Endothelial cell of umbilical vein (primary cell): Measurements from ENCODE around the gene MTG2. TPM values are rescaled to one million over a fixed set of nuclear protein-coding genes. Genes with fewer than 3 reads are reported as not detected.

Source experiments
- BruUV-seq: library from RNA; stranded (reverse); fragments of 400-500 nt; replicated peaks from 2 replicates; lab custom pipeline; 2021; lab: Mats Ljungman, UMichigan
- CTCF ChIA-PET: fragments of 300-600, 350-600 bp; sonication (Branson Sonifier 250); formaldehyde crosslinking; loops from one replicate; lab custom pipeline; 2021; ENCODE audit warnings: antibody characterized with exemption, inconsistent platforms; lab: Charles Lee
- POLR2A ChIA-PET: fragments of 300-600, 350-600 bp; sonication (Branson Sonifier 250); formaldehyde crosslinking; loops from one replicate; lab custom pipeline; 2021; ENCODE audit warnings: antibody characterized with exemption, inconsistent platforms; lab: Charles Lee
- DNase-seq: peaks from one replicate; pipeline ENCODE4 v3.0.0-alpha.2; 2011; ENCODE audit warnings: low read depth, low spot score
- FAIRE-seq: peaks from 2 replicates; lab custom pipeline; 2011; peaks lifted over from hg19 to GRCh38; lab: Jason Lieb, UNC
- H2AFZ ChIP-seq: 2 replicates; pipeline ENCODE4 v1.6.0; 2012; ENCODE audit warnings: low read depth, low read length, control low read depth, inconsistent platforms
- H3K27ac ChIP-seq: 2 replicates; pipeline ENCODE4 v1.5.1; 2011; ENCODE audit warnings: low read depth, mild to moderate bottlenecking, control low read depth, low read length, moderate library complexity; ENCODE audit not compliant: insufficient read depth
- H3K27me3 ChIP-seq, 2 experiments: 2 replicates each; pipeline versions ENCODE4 v1.6.0 to v1.6.1; 2011; ENCODE audit warnings: low read length in 2 of 2, mixed read lengths in 1 of 2; ENCODE audit not compliant: control insufficient read depth in 2 of 2, insufficient read depth in 2 of 2
- H3K36me3 ChIP-seq, 2 experiments: 2 replicates in 1 of 2; 3 replicates in 1 of 2; pipeline ENCODE4 v1.5.1; 2011; ENCODE audit warnings: low read length in 2 of 2, mild to moderate bottlenecking in 1 of 2, moderate library complexity in 1 of 2; ENCODE audit not compliant: control insufficient read depth in 2 of 2, insufficient read depth in 2 of 2; ENCODE audit errors: extremely low read depth in 1 of 2
- H3K4me1 ChIP-seq: 3 replicates; pipeline ENCODE4 v1.5.1; 2011; ENCODE audit warnings: mild to moderate bottlenecking, low read length; ENCODE audit not compliant: control insufficient read depth, insufficient read depth; ENCODE audit errors: extremely low read depth
- H3K4me2 ChIP-seq: 2 replicates; pipeline ENCODE4 v1.6.1; 2011; ENCODE audit warnings: low read length, control low read depth, mixed read lengths; ENCODE audit not compliant: insufficient read depth
- H3K4me3 ChIP-seq, 3 experiments: fragments of 200-600 bp in 1 of 3; sonication (generic), shearing (Covaris generic) in 1 of 3; replicated peaks in 1 of 3; 2 replicates each; pipeline ENCODE4 v1.5.1; 2011 to 2016; ENCODE audit warnings: control low read depth in 3 of 3, low read length in 3 of 3, mild to moderate bottlenecking in 2 of 3, inconsistent platforms in 1 of 3, low read depth in 1 of 3, moderate library complexity in 1 of 3; ENCODE audit not compliant: insufficient read depth in 1 of 3
- H3K79me2 ChIP-seq: 2 replicates; pipeline ENCODE4 v1.6.0; 2012; ENCODE audit warnings: low read length, inconsistent platforms; ENCODE audit not compliant: control insufficient read depth, insufficient read depth
- H3K9ac ChIP-seq: replicated peaks from 2 replicates; pipeline ENCODE3; 2011; ENCODE audit warnings: low read length, control low read depth; ENCODE audit not compliant: insufficient read depth; ENCODE audit errors: extremely low read depth
- H3K9me1 ChIP-seq: replicated peaks from 3 replicates; pipeline ENCODE4 v1.6.0; 2011; ENCODE audit warnings: mild to moderate bottlenecking, low read length; ENCODE audit not compliant: control insufficient read depth, insufficient read depth; ENCODE audit errors: extremely low read depth
- H3K9me3 ChIP-seq: replicated peaks from 2 replicates; pipeline ENCODE4 v1.5.1; 2012; ENCODE audit warnings: low read length, inconsistent platforms; ENCODE audit not compliant: control insufficient read depth, insufficient read depth
- H4K20me1 ChIP-seq: replicated peaks from 2 replicates; pipeline ENCODE3; 2011; ENCODE audit warnings: mild to moderate bottlenecking, low read length; ENCODE audit not compliant: control insufficient read depth, insufficient read depth; ENCODE audit errors: extremely low read depth
- EZH2 ChIP-seq: IDR thresholded peaks from 2 replicates; pipeline ENCODE4 v1.6.1; 2012; ENCODE audit warnings: borderline replicate concordance, low read depth, mild to moderate bottlenecking, moderate library complexity, low read length, inconsistent platforms; ENCODE audit not compliant: severe bottlenecking
- FOS ChIP-seq: IDR thresholded peaks from 2 replicates; pipeline ENCODE4 v1.6.1; 2011; ENCODE audit warnings: mild to moderate bottlenecking, low read length, moderate library complexity, borderline replicate concordance; ENCODE audit not compliant: insufficient read depth
- GATA2 ChIP-seq: IDR thresholded peaks from 2 replicates; pipeline ENCODE4 v1.7.0; 2011; ENCODE audit warnings: low read depth, mild to moderate bottlenecking, moderate library complexity, mixed read lengths, low read length; ENCODE audit not compliant: insufficient read length, insufficient read depth
- JUN ChIP-seq: IDR thresholded peaks from 2 replicates; pipeline ENCODE4 v1.6.1; 2011; ENCODE audit warnings: borderline replicate concordance, low read depth; ENCODE audit not compliant: insufficient read length, insufficient read depth
- MYC ChIP-seq: IDR thresholded peaks from one replicate; pipeline ENCODE4 v1.6.1; 2011; ENCODE audit warnings: mild to moderate bottlenecking, low read depth, low read length
- POLR2A ChIP-seq: IDR thresholded peaks from 2 replicates; pipeline ENCODE4 v1.6.1; 2012; ENCODE audit warnings: low read depth, mild to moderate bottlenecking, control low read depth, low read length
- POLR2AphosphoS5 ChIP-seq: IDR thresholded peaks from 2 replicates; pipeline ENCODE4 v1.6.1; 2012; ENCODE audit warnings: low read depth, mild to moderate bottlenecking, control low read depth, low read length, moderate library complexity; ENCODE audit not compliant: insufficient read depth
- dilution Hi-C: fragments of 300-500 bp; cut with MboI; formaldehyde crosslinking; loops from one replicate; pipeline ENCODE4 v1.15.0; 2019; ENCODE audit warnings: low sequenced_read_pairs; ENCODE audit not compliant: extremely low pct_ligation_motif_present
- intact Hi-C: fragments of 100-400 bp; cut with micrococcal nuclease; formaldehyde crosslinking; loops from one replicate; pipeline ENCODE4 v1.10.0; 2022
- polyA plus RNA-seq, 4 experiments: library from polyadenylated mRNA; depleted of rRNA in 3 of 4; stranded (reverse) in 3 of 4; unstranded in 1 of 4; fragments of >200 nt; gene quantifications; 2 replicates each; pipeline versions ENCODE4 v1.2.1 to v1.2.3, GENCODE V29; 2011 to 2012; ENCODE audit warnings: missing spikeins in 1 of 4
- total RNA-seq: library from RNA; stranded (reverse); gene quantifications from 2 replicates; pipeline ENCODE4 v1.2.3, GENCODE V29; 2021
- TF ChIP-seq, protein P1 (sequence below), 2 donors: IDR thresholded peaks; 1 replicate in 1 of 2; 2 replicates in 1 of 2; pipeline ENCODE4 v1.5.1; 2011; ENCODE audit warnings: low read length in 2 of 2, mild to moderate bottlenecking in 2 of 2, moderate library complexity in 2 of 2, control low read depth in 1 of 2, inconsistent platforms in 1 of 2, low read depth in 1 of 2; ENCODE audit not compliant: insufficient read depth in 1 of 2; ENCODE audit errors: extremely low read depth in 1 of 2
- TF ChIP-seq, protein P2 (sequence below): IDR thresholded peaks from 2 replicates; pipeline ENCODE4 v1.6.1; 2011; ENCODE audit not compliant: insufficient read depth, insufficient read length

Gene MTG2
- total and polyA plus RNA-seq, 2 donors (not counting 3 experiments of a cell fraction or from before 2014, with no cell fraction given), result 19.9 to 31.6 TPM

- Histone ChIP-seq H3K9me3 (no peaks in the 10 kb centered on the region), H3K36me3 (peaks cover 0 to 6% of the 10 kb centered on the region in 2 experiments), H3K4me3 (no peak overlapping the region), H3K27ac (no peak overlapping the region), H4K20me1 (no peaks in the 10 kb centered on the region), H3K9me1 (no peaks in the 10 kb centered on the region), H3K4me1 (no peaks in the 10 kb centered on the region), H3K79me2 (no peaks in the 10 kb centered on the region), H3K9ac (no peak overlapping the region), H3K27me3 (no peaks in the 10 kb centered on the region), H2AFZ (no peak overlapping the region), H3K4me2 (no peak overlapping the region)
- TF ChIP-seq, protein P1, sequence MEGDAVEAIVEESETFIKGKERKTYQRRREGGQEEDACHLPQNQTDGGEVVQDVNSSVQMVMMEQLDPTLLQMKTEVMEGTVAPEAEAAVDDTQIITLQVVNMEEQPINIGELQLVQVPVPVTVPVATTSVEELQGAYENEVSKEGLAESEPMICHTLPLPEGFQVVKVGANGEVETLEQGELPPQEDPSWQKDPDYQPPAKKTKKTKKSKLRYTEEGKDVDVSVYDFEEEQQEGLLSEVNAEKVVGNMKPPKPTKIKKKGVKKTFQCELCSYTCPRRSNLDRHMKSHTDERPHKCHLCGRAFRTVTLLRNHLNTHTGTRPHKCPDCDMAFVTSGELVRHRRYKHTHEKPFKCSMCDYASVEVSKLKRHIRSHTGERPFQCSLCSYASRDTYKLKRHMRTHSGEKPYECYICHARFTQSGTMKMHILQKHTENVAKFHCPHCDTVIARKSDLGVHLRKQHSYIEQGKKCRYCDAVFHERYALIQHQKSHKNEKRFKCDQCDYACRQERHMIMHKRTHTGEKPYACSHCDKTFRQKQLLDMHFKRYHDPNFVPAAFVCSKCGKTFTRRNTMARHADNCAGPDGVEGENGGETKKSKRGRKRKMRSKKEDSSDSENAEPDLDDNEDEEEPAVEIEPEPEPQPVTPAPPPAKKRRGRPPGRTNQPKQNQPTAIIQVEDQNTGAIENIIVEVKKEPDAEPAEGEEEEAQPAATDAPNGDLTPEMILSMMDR (IDR thresholded peaks at IDR 0.05; ENCODE audit: extremely low read depth in 1 of 2, insufficient read depth in 1 of 2, low read depth in 1 of 2, low read length in 2 of 2), result no peak
- no peak for TF ChIP-seq JUN
- ChIA-PET POLR2A (no interaction called here), CTCF (no interaction called here)
- FAIRE-seq (no peak), DNase-seq (no peak)
- dilution Hi-C loops, result no loop called here
- intact Hi-C loops, result no loop called here
- BruUV-seq, result no TSS peak
These were observed 63.1 kb downstream of the MTG2 start for GRCh38 chr20:62245911-62246280.

- TF ChIP-seq, protein P1 (IDR thresholded peaks at IDR 0.05; ENCODE audit: extremely low read depth in 1 of 2, insufficient read depth in 1 of 2, low read depth in 1 of 2, low read length in 2 of 2), result no peak
- TF ChIP-seq FOS, result no peak
- TF ChIP-seq, protein P2, sequence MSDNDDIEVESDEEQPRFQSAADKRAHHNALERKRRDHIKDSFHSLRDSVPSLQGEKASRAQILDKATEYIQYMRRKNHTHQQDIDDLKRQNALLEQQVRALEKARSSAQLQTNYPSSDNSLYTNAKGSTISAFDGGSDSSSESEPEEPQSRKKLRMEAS, result no peak
- no peak for TF ChIP-seq MYC
- no peak for TF ChIP-seq POLR2A
- TF ChIP-seq GATA2, result no peak
- no peak for TF ChIP-seq POLR2AphosphoS5
- TF ChIP-seq EZH2, result no peak
- no peak for TF ChIP-seq JUN
- BruUV-seq, result no TSS peak
These were observed 63.6 kb downstream of the MTG2 start for GRCh38 chr20:62246431-62246830.

More at GRCh38 chr20:62246431-62246830, 63.6 kb downstream of the MTG2 start:
- CTCF ChIA-PET, result no interaction called here
- H3K9me3 ChIP-seq, result no peaks in the 10 kb centered on the region
- no peak overlapping the region for H3K4me3 ChIP-seq
- intact Hi-C loops (no loop called here), dilution Hi-C loops (no loop called here)
- H3K9me1 ChIP-seq, result no peaks in the 10 kb centered on the region
- H4K20me1 ChIP-seq, result no peaks in the 10 kb centered on the region
- peaks cover 0 to 6% of the 10 kb centered on the region in 2 experiments for H3K36me3 ChIP-seq
- H3K27ac ChIP-seq, result no peak overlapping the region
- H3K9ac ChIP-seq, result no peak overlapping the region
- H3K4me2 ChIP-seq, result no peak overlapping the region
- H3K79me2 ChIP-seq, result no peaks in the 10 kb centered on the region
- H2AFZ ChIP-seq, result no peak overlapping the region
- POLR2A ChIA-PET, result no interaction called here
- FAIRE-seq, result no peak
- H3K4me1 ChIP-seq, result no peaks in the 10 kb centered on the region
- no peak for DNase-seq
- H3K27me3 ChIP-seq, result no peaks in the 10 kb centered on the region
